Peyer's patch (tissue), 4 donors: ENCODE data around the gene CNTNAP5. TPM values are rescaled to one million over a fixed set of nuclear protein-coding genes. Genes with fewer than 3 reads are reported as not detected.

ENCODE experiments used
- DNase-seq, 3 donors: peaks; one replicate each; pipeline ENCODE4 v3.0.0-alpha.2; 2017 to 2019
- H3K27ac ChIP-seq, 4 donors: fragments of 200-600 bp; sonication (generic); one replicate each; pipeline ENCODE4 v1.5.1; 2016 to 2019
- H3K27me3 ChIP-seq, 2 donors: fragments of 200-600 bp; sonication (generic); one replicate each; pipeline ENCODE4 v1.5.1; 2019
- H3K36me3 ChIP-seq, 3 donors: fragments of 200-600 bp; sonication (generic); one replicate each; pipeline ENCODE4 v1.5.1; 2016 to 2019
- H3K4me1 ChIP-seq, 4 donors: fragments of 200-600 bp; sonication (generic); one replicate each; pipeline ENCODE4 v1.5.1; 2016 to 2019
- H3K4me3 ChIP-seq, 4 donors: fragments of 200-600 bp; sonication (generic); 1 replicate in 3 of 4; 2 replicates in 1 of 4; pipeline ENCODE4 v1.5.1; 2016 to 2019; ENCODE audit warnings: mild to moderate bottlenecking in 1 of 4
- H3K9me3 ChIP-seq, 4 donors: fragments of 200-600 bp; sonication (generic); one replicate each; pipeline ENCODE4 v1.5.1; 2016 to 2019; ENCODE audit warnings: mild to moderate bottlenecking in 1 of 4
- CTCF ChIP-seq, 6 experiments: fragments of 450-650 bp in 4 of 6; fragments of 200-600 bp in 2 of 6; sonication (generic) in 1 of 6; IDR thresholded peaks; one replicate each; pipeline ENCODE4 v1.5.1; 2017 to 2019; ENCODE audit warnings: antibody characterized with exemption in 6 of 6, mild to moderate bottlenecking in 3 of 6, moderate library complexity in 1 of 6
- POLR2A ChIP-seq, 2 donors: fragments of 450-650 bp; IDR thresholded peaks; one replicate each; pipeline ENCODE4 v1.5.1; 2017; ENCODE audit warnings: antibody characterized with exemption in 2 of 2, mild to moderate bottlenecking in 2 of 2, moderate library complexity in 2 of 2
- total RNA-seq, 4 donors: library from RNA; depleted of rRNA; stranded (reverse); fragments of >200 nt; gene quantifications; one replicate each; pipeline ENCODE4 v1.1.0, GENCODE V29; 2016

CNTNAP5 gene
- total RNA-seq, 4 donors from 2014 or later = not detected

DNA sequence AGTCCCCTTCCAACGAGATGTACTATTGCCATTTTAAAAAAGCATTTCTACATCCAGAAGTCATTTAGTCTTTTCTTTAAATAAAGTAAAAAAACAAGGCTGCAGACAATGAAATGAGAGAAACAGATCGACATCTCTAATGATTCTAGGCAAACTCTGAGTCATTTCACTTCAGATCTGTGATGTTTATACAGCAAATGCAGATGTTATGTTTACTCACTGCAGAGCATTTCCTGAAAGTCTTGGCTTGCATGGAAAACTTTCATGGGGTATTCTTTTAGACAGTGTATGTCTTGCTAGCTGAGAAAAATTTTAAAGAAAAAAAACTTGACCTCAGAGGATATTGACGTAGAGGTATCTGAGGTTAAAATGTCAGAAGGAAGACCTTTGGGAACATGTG, 797.4 kb downstream of the CNTNAP5 start:
- H3K9me3 ChIP-seq = no peaks in the 10 kb centered on the region
- H3K4me1 ChIP-seq = no peaks in the 10 kb centered on the region
- TF ChIP-seq CTCF (IDR thresholded peaks at IDR 0.05) (no peak), POLR2A (IDR thresholded peaks at IDR 0.05) (no peak)
- H3K27ac ChIP-seq = no peak overlapping the region
- no peak overlapping the region for H3K4me3 ChIP-seq
- no peaks in the 10 kb centered on the region for H3K27me3 ChIP-seq
- no peak for DNase-seq
- no peaks in the 10 kb centered on the region for H3K36me3 ChIP-seq

GRCh38 chr2:124824441-124824840, 799.4 kb downstream of the CNTNAP5 start:
- H3K36me3 ChIP-seq = no peaks in the 10 kb centered on the region
- H3K27ac ChIP-seq = no peak overlapping the region
- no peaks in the 10 kb centered on the region for H3K4me1 ChIP-seq
- no peak overlapping the region for H3K4me3 ChIP-seq
- no peaks in the 10 kb centered on the region for H3K9me3 ChIP-seq
- DNase-seq = no peak
- no peak for TF ChIP-seq CTCF (IDR thresholded peaks at IDR 0.05)
- no peak for TF ChIP-seq POLR2A (IDR thresholded peaks at IDR 0.05)
- no peaks in the 10 kb centered on the region for H3K27me3 ChIP-seq

GRCh38 chr2:124832521-124832920, 807.4 kb downstream of the CNTNAP5 start:
- no peak overlapping the region for H3K4me3 ChIP-seq
- H3K27me3 ChIP-seq = no peaks in the 10 kb centered on the region
- TF ChIP-seq CTCF (IDR thresholded peaks at IDR 0.05) (no peak), POLR2A (IDR thresholded peaks at IDR 0.05) (no peak)
- no peaks in the 10 kb centered on the region for H3K36me3 ChIP-seq
- no peaks in the 10 kb centered on the region for H3K4me1 ChIP-seq
- H3K9me3 ChIP-seq = no peaks in the 10 kb centered on the region
- H3K27ac ChIP-seq = no peak overlapping the region
- DNase-seq = no peak

DNA sequence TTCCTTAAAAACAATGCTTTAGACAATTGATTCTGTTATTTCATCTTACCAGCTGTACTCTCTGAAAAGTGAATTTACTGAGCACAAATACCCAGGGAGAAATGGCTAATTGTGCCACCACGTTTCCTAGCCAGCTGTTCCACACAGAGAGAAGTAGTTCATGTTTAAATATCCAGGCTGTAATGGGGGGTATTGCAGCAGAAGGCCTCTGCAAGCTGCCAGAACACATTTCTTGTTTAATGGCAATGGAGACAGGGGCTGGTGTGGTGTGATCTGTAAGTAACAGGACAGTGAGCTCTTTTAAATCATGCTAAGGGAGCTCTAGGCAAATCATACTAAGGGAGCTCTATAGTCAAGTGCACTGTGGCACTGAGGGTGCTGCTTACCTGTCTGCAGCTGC, 809.2 kb downstream of the CNTNAP5 start:
- no peaks in the 10 kb centered on the region for H3K36me3 ChIP-seq
- H3K4me3 ChIP-seq = no peak overlapping the region
- H3K4me1 ChIP-seq = no peaks in the 10 kb centered on the region
- DNase-seq = no peak
- H3K27ac ChIP-seq = no peak overlapping the region
- no peaks in the 10 kb centered on the region for H3K9me3 ChIP-seq
- TF ChIP-seq POLR2A (IDR thresholded peaks at IDR 0.05) = no peak
- no peak for TF ChIP-seq CTCF (IDR thresholded peaks at IDR 0.05)
- no peaks in the 10 kb centered on the region for H3K27me3 ChIP-seq

GRCh38 chr2:124835331-124835730, 810.2 kb downstream of the CNTNAP5 start:
- no peak for TF ChIP-seq CTCF (IDR thresholded peaks at IDR 0.05)
- TF ChIP-seq POLR2A (IDR thresholded peaks at IDR 0.05) = no peak
- Histone ChIP-seq H3K36me3 (no peaks in the 10 kb centered on the region), H3K9me3 (no peaks in the 10 kb centered on the region), H3K27ac (no peak overlapping the region), H3K4me3 (no peak overlapping the region), H3K4me1 (no peaks in the 10 kb centered on the region), H3K27me3 (no peaks in the 10 kb centered on the region)
- no peak for DNase-seq

DNA sequence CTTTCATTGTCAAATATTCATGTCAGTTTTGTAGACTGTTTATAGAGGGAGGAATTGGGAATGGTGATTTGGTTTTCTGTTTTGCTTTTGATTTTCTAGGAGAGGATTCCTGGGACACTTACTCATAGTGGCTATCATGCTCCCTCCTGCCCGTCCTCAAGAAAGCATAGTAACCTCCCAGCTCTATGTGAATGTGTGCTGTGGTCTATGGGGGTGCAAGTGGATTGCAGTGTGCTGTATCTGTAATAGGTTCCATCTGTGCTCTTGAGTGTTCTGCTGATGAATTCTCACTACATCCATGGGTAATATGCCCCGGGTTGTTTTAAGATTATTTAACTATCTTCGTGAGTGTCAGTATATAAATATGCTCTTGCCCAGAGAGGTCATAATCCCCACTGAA, 811.3 kb downstream of the CNTNAP5 start:
- Histone ChIP-seq H3K4me3 (no peak overlapping the region), H3K36me3 (no peaks in the 10 kb centered on the region), H3K4me1 (no peaks in the 10 kb centered on the region), H3K27ac (no peak overlapping the region), H3K27me3 (no peaks in the 10 kb centered on the region), H3K9me3 (no peaks in the 10 kb centered on the region)
- DNase-seq = no peak
- no peak for TF ChIP-seq POLR2A (IDR thresholded peaks at IDR 0.05)
- no peak for TF ChIP-seq CTCF (IDR thresholded peaks at IDR 0.05)
